ENCODE measurements around the gene PER3. TPM values are rescaled to one million over a fixed set of nuclear protein-coding genes. Genes with fewer than 3 reads are reported as not detected.

Gene PER3
- total and polyA plus RNA-seq, 10 of the 15 experiments (the other 5 are each of a cell fraction or from before 2014, with no cell fraction given), result 0.06 to 0.64 (median 0.13) TPM; not detected in 1

GRCh38 chr1:7839526-7839925 is 55.4 kb downstream of the PER3 start:
- RAD21 ChIA-PET (ENCODE audit: unreplicated experiment), result no interaction called here
- Histone ChIP-seq H3K4me2 (ENCODE audit: control insufficient read depth, insufficient read depth) (no peak overlapping the region), H2AFZ (ENCODE audit: control insufficient read depth, low read depth, low read length) (no peak overlapping the region), H3K4me1 (ENCODE audit: control insufficient read depth, insufficient read depth, low read length) (no peaks in the 10 kb centered on the region), H3K4me3 (no peak overlapping the region), H3K27ac (ENCODE audit: control insufficient read depth, insufficient read depth) (no peak overlapping the region), H3K9me3 (replicated peaks; ENCODE audit: control insufficient read depth, insufficient read depth, low read length) (peaks cover 3% of the 10 kb centered on the region; the same call in 1 of the 3 replicates), H4K20me1 (ENCODE audit: control insufficient read depth, insufficient read depth) (no peaks in the 10 kb centered on the region), H3K9ac (ENCODE audit: control insufficient read depth, insufficient read depth, low read length) (no peak overlapping the region), H3K79me2 (ENCODE audit: control insufficient read depth, insufficient read depth, low read length) (no peaks in the 10 kb centered on the region), H3K36me3 (ENCODE audit: control insufficient read depth in 2 of 2, insufficient read depth in 2 of 2, low read length in 1 of 2) (no peaks in the 10 kb centered on the region), H3K27me3 (replicated peaks in 1 of 2; ENCODE audit: control insufficient read depth in 2 of 2, insufficient read depth in 2 of 2, low read length in 1 of 2) (no peaks in the 10 kb centered on the region)
- in situ Hi-C loops (cut with MboI) (no loop called here), intact Hi-C loops (cut with micrococcal nuclease; ENCODE audit: unreplicated experiment) (no loop called here)
- WGBS (ENCODE audit: insufficient coverage, insufficient replicate concordance, low lambda C conversion rate, missing lambda C conversion rate), result 50% methylated on average over 3 of the region's 3 CpGs
- POLR2A ChIA-PET, result no interaction called here
- DNase-seq (ENCODE audit: low read depth, low spot score) (no peak), ATAC-seq (no peak), FAIRE-seq (no peak)
- SMC1A ChIA-PET (ENCODE audit: uncharacterized antibody, unreplicated experiment), result no interaction called here
- CTCF ChIA-PET, result no interaction called here
- no TSS peak for BruUV-seq (replicated peaks)
- no peak for TF ChIP-seq NBN (IDR thresholded peaks at IDR 0.05)
- no peak for TF ChIP-seq SREBF2 (IDR thresholded peaks at IDR 0.05; ENCODE audit: low read length)
- no peak for TF ChIP-seq BRCA1 (IDR thresholded peaks at IDR 0.05; ENCODE audit: low read depth, low read length)
- no peak for TF ChIP-seq CHD4 (IDR thresholded peaks at IDR 0.05)
- no peak for TF ChIP-seq RAD51 (IDR thresholded peaks at IDR 0.05)
- TF ChIP-seq EGR1 (IDR thresholded peaks at IDR 0.05; ENCODE audit: borderline replicate concordance in 1 of 2, low read depth in 2 of 2, low read length in 2 of 2), result no peak
- no peak for TF ChIP-seq CUX1 (IDR thresholded peaks at IDR 0.05; ENCODE audit: insufficient replicate concordance, low read depth, low read length)
- no peak for TF ChIP-seq CBX3 (IDR thresholded peaks at IDR 0.05; ENCODE audit: borderline replicate concordance, low read depth)
- TF ChIP-seq CBX5 (IDR thresholded peaks at IDR 0.05; ENCODE audit: low read depth), result no peak
- TF ChIP-seq FOS (IDR thresholded peaks at IDR 0.05; ENCODE audit: borderline replicate concordance, extremely low read depth, insufficient read length), result no peak
- no peak for TF ChIP-seq ZNF217 (IDR thresholded peaks at IDR 0.05)
- TF ChIP-seq IKZF1 (conservative IDR thresholded peaks at IDR 0.05), result no peak
- no peak for TF ChIP-seq ATF3 (IDR thresholded peaks at IDR 0.05; ENCODE audit: borderline replicate concordance, extremely low read depth, low read depth, low read length)
- TF ChIP-seq NR2F1 (conservative IDR thresholded peaks at IDR 0.05), result no peak
- no peak for TF ChIP-seq KDM1A (IDR thresholded peaks at IDR 0.05; ENCODE audit: borderline replicate concordance)
